HG03575 (cell line): Measurements from ENCODE around the gene HOXA1.

Experiments
- ATAC-seq: cut with Tn5 transposase; IDR thresholded peaks from one replicate; pipeline ENCODE4 v1.9.1; 2021; ENCODE audit not compliant: unreplicated experiment, insufficient number of reproducible peaks, low FRiP score; ENCODE audit errors: extremely low read depth

HOXA1 gene

GRCh38 chr7:27098578-27099451 is 3.0 kb upstream of the HOXA1 start:
- no peak for ATAC-seq

GRCh38 chr7:27097686-27098577 is 2.1 kb upstream of the HOXA1 start:
- no peak for ATAC-seq

- no peak for ATAC-seq
These were observed 1.1 kb upstream of the HOXA1 start for GRCh38 chr7:27096768-27097514.

- ATAC-seq = no peak
These were observed 527 bp downstream of the HOXA1 start for GRCh38 chr7:27095050-27095896.

- ATAC-seq = no peak
These were observed 1.3 kb downstream of the HOXA1 start for GRCh38 chr7:27094304-27095049.

GRCh38 chr7:27093184-27093895 is 2.5 kb downstream of the HOXA1 start:
- ATAC-seq = no peak

- ATAC-seq = no peak
These were observed 3.0 kb downstream of the HOXA1 start for GRCh38 chr7:27092819-27093110.

GRCh38 chr7:27091941-27092818 is 3.6 kb downstream of the HOXA1 start:
- no peak for ATAC-seq

GRCh38 chr7:27091105-27091504 is 4.7 kb downstream of the HOXA1 start:
- no peak for ATAC-seq

GRCh38 chr7:27088002-27088922 is 7.5 kb downstream of the HOXA1 start:
- no peak for ATAC-seq

- no peak for ATAC-seq
These were observed 12.2 kb downstream of the HOXA1 start for GRCh38 chr7:27083646-27084045.

- ATAC-seq = no peak
These were observed 13.6 kb downstream of the HOXA1 start for GRCh38 chr7:27082171-27082570.

GRCh38 chr7:27080844-27081436 is 14.9 kb downstream of the HOXA1 start:
- ATAC-seq = no peak

GRCh38 chr7:27079234-27079975 is 16.4 kb downstream of the HOXA1 start:
- ATAC-seq = no peak
